ENCODE data around the gene MS4A18.
"Not testable (repeated sequence)": the region's sequence is repeated elsewhere in the genome, so short reads cannot be mapped to it uniquely, and the experiment has no call there.

Gene MS4A18

GRCh38 chr11:60743058-60743457 lies 18.5 kb downstream of the MS4A18 start:
- Histone ChIP-seq H3K27me3 (ENCODE audit: control insufficient read depth, insufficient read depth, low read length) (peaks cover 2% of the 10 kb centered on the region), H3K36me3 (ENCODE audit: control insufficient read depth, insufficient read depth, low read length) (no peaks in the 10 kb centered on the region), H3K27ac (ENCODE audit: low read depth, low read length) (no peak overlapping the region), H3K9ac (ENCODE audit: low read length) (no peak overlapping the region), H3K4me3 (ENCODE audit: low read length) (no peak overlapping the region), H3K4me1 (ENCODE audit: control insufficient read depth, insufficient read depth, low read length) (no peaks in the 10 kb centered on the region)

- Histone ChIP-seq H3K27ac (ENCODE audit: low read depth, low read length) (no peak overlapping the region), H3K36me3 (ENCODE audit: control insufficient read depth, insufficient read depth, low read length) (no peaks in the 10 kb centered on the region), H3K4me1 (ENCODE audit: control insufficient read depth, insufficient read depth, low read length) (no peaks in the 10 kb centered on the region), H3K27me3 (ENCODE audit: control insufficient read depth, insufficient read depth, low read length) (peaks cover under 1% of the 10 kb centered on the region), H3K9ac (ENCODE audit: low read length) (no peak overlapping the region), H3K4me3 (ENCODE audit: low read length) (no peak overlapping the region)
Measured at GRCh38 chr11:60744114-60744513, 19.6 kb downstream of the MS4A18 start.

- H3K4me3 ChIP-seq (ENCODE audit: low read length): no peak overlapping the region
- no peaks in the 10 kb centered on the region for H3K4me1 ChIP-seq (ENCODE audit: control insufficient read depth, insufficient read depth, low read length)
- no peaks in the 10 kb centered on the region for H3K36me3 ChIP-seq (ENCODE audit: control insufficient read depth, insufficient read depth, low read length)
- H3K27me3 ChIP-seq (ENCODE audit: control insufficient read depth, insufficient read depth, low read length): no peaks in the 10 kb centered on the region
- H3K9ac ChIP-seq (ENCODE audit: low read length): no peak overlapping the region
- H3K27ac ChIP-seq (ENCODE audit: low read depth, low read length): no peak overlapping the region
Measured at GRCh38 chr11:60747359-60747873, 22.9 kb downstream of the MS4A18 start.

- Histone ChIP-seq H3K27ac (ENCODE audit: low read depth, low read length) (no peak overlapping the region), H3K4me1 (ENCODE audit: control insufficient read depth, insufficient read depth, low read length) (no peaks in the 10 kb centered on the region), H3K9ac (ENCODE audit: low read length) (no peak overlapping the region), H3K27me3 (ENCODE audit: control insufficient read depth, insufficient read depth, low read length) (no peaks in the 10 kb centered on the region), H3K36me3 (ENCODE audit: control insufficient read depth, insufficient read depth, low read length) (no peaks in the 10 kb centered on the region), H3K4me3 (ENCODE audit: low read length) (no peak overlapping the region)
Measured at GRCh38 chr11:60748225-60748624, 23.7 kb downstream of the MS4A18 start.

DNA sequence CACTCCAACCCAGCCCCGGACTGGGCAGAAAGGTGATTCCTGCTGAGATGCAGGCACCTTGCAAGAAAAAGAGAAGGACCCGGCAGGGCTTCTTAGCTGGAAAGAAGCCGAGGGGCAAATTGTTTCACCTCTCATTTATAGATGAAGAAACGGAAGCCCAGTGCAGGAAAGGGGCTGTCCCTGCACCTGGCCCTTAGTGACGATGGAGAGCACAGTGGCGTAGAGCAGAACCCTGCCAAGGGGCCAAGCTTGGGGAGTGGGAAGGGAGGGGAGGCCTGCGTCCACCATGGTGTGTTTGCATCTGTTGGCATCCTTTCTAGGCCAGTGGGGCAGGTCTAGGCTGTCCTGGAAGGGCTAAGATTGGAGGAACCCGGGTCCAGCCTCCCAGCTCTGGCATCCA lies 24.3 kb downstream of the MS4A18 start:
- Histone ChIP-seq H3K9ac (ENCODE audit: low read length) (no peak overlapping the region), H3K4me3 (ENCODE audit: low read length) (no peak overlapping the region), H3K4me1 (ENCODE audit: control insufficient read depth, insufficient read depth, low read length) (no peaks in the 10 kb centered on the region), H3K27ac (ENCODE audit: low read depth, low read length) (no peak overlapping the region), H3K36me3 (ENCODE audit: control insufficient read depth, insufficient read depth, low read length) (no peaks in the 10 kb centered on the region), H3K27me3 (ENCODE audit: control insufficient read depth, insufficient read depth, low read length) (no peaks in the 10 kb centered on the region)

DNA sequence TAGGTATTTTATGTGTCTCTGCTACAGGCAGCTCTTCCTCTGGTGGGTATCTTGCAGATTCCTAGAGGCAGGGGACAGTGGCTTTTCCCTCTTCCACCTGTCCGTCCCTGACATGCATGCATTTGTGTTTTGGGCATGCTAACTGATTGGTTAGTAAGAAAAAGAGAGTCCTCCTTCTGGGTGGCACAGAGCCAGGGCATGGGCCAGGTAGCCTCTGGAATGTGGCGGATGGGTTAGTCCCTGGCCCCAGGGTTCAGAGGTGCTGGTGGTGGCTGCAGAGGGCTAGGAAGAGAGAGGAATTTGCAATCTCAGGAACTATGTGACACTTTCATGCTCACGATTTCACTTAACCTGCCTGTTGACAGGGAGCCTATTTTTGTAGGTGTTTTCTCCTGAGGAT lies 26.4 kb downstream of the MS4A18 start:
- Histone ChIP-seq H3K4me1 (ENCODE audit: control insufficient read depth, insufficient read depth, low read length) (no peaks in the 10 kb centered on the region), H3K36me3 (ENCODE audit: control insufficient read depth, insufficient read depth, low read length) (no peaks in the 10 kb centered on the region), H3K27ac (ENCODE audit: low read depth, low read length) (no peak overlapping the region), H3K4me3 (ENCODE audit: low read length) (no peak overlapping the region), H3K9ac (ENCODE audit: low read length) (no peak overlapping the region), H3K27me3 (ENCODE audit: control insufficient read depth, insufficient read depth, low read length) (no peaks in the 10 kb centered on the region)

- H3K27ac ChIP-seq (ENCODE audit: low read depth, low read length): no peak overlapping the region
- no peaks in the 10 kb centered on the region for H3K27me3 ChIP-seq (ENCODE audit: control insufficient read depth, insufficient read depth, low read length)
- H3K36me3 ChIP-seq (ENCODE audit: control insufficient read depth, insufficient read depth, low read length): no peaks in the 10 kb centered on the region
- H3K9ac ChIP-seq (ENCODE audit: low read length): no peak overlapping the region
- no peaks in the 10 kb centered on the region for H3K4me1 ChIP-seq (ENCODE audit: control insufficient read depth, insufficient read depth, low read length)
- no peak overlapping the region for H3K4me3 ChIP-seq (ENCODE audit: low read length)
Measured at GRCh38 chr11:60753309-60753708, 28.8 kb downstream of the MS4A18 start.

DNA sequence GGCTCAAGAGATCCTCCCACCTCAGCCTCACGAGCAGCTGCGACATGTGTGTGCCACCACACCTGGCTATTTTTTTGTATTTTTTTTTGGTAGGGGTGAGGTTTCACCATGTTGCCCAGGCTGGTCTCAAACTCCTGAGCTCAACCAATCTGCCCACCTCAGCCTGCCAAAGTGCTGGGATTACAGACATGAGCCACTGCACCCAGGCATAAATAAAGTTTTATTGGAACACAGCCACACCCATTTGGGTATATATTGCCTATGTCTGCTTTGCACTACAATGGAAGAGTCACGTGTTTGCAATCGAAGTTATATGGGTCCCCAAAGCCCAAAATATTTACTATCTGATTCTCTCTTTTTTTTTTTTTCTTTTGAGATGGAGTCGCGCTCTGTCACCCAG lies 30.4 kb downstream of the MS4A18 start:
- Histone ChIP-seq H3K36me3 (ENCODE audit: control insufficient read depth, insufficient read depth, low read length) (no peaks in the 10 kb centered on the region), H3K27ac (ENCODE audit: low read depth, low read length) (no peak overlapping the region), H3K9ac (ENCODE audit: low read length) (no peak overlapping the region), H3K4me3 (ENCODE audit: low read length) (no peak overlapping the region), H3K27me3 (ENCODE audit: control insufficient read depth, insufficient read depth, low read length) (no peaks in the 10 kb centered on the region), H3K4me1 (ENCODE audit: control insufficient read depth, insufficient read depth, low read length) (no peaks in the 10 kb centered on the region)

GRCh38 chr11:60756307-60757032 lies 31.9 kb downstream of the MS4A18 start, which contains the start of gene MS4A15:
MS4A15 (plus strand) TSS chr11:60756867; CDS start chr11:60763734, 6,867 bp downstream.
- Histone ChIP-seq H3K4me3 (ENCODE audit: low read length) (no peak within 1 kb of the TSS), H3K27ac (ENCODE audit: low read depth, low read length) (no peak within 1 kb of the TSS), H3K27me3 (ENCODE audit: control insufficient read depth, insufficient read depth, low read length) (no peaks in the 10 kb centered on the region), H3K4me1 (ENCODE audit: control insufficient read depth, insufficient read depth, low read length) (no peaks in the 10 kb centered on the region), H3K36me3 (ENCODE audit: control insufficient read depth, insufficient read depth, low read length) (no peaks in the 10 kb centered on the region), H3K9ac (ENCODE audit: low read length) (no peak within 1 kb of the TSS)

GRCh38 chr11:60757231-60757800 lies 32.8 kb downstream of the MS4A18 start:
- Histone ChIP-seq H3K4me3 (ENCODE audit: low read length) (no peak overlapping the region), H3K9ac (ENCODE audit: low read length) (no peak overlapping the region), H3K27ac (ENCODE audit: low read depth, low read length) (no peak overlapping the region), H3K27me3 (ENCODE audit: control insufficient read depth, insufficient read depth, low read length) (no peaks in the 10 kb centered on the region), H3K36me3 (ENCODE audit: control insufficient read depth, insufficient read depth, low read length) (no peaks in the 10 kb centered on the region), H3K4me1 (ENCODE audit: control insufficient read depth, insufficient read depth, low read length) (no peaks in the 10 kb centered on the region)

GRCh38 chr11:60758671-60759070 lies 34.2 kb downstream of the MS4A18 start:
- not testable (repeated sequence) for H3K4me1 ChIP-seq (ENCODE audit: control insufficient read depth, insufficient read depth, low read length); H3K36me3 ChIP-seq (ENCODE audit: control insufficient read depth, insufficient read depth, low read length); H3K27ac ChIP-seq (ENCODE audit: low read depth, low read length); H3K9ac ChIP-seq (ENCODE audit: low read length); H3K27me3 ChIP-seq (ENCODE audit: control insufficient read depth, insufficient read depth, low read length); H3K4me3 ChIP-seq (ENCODE audit: low read length)

DNA sequence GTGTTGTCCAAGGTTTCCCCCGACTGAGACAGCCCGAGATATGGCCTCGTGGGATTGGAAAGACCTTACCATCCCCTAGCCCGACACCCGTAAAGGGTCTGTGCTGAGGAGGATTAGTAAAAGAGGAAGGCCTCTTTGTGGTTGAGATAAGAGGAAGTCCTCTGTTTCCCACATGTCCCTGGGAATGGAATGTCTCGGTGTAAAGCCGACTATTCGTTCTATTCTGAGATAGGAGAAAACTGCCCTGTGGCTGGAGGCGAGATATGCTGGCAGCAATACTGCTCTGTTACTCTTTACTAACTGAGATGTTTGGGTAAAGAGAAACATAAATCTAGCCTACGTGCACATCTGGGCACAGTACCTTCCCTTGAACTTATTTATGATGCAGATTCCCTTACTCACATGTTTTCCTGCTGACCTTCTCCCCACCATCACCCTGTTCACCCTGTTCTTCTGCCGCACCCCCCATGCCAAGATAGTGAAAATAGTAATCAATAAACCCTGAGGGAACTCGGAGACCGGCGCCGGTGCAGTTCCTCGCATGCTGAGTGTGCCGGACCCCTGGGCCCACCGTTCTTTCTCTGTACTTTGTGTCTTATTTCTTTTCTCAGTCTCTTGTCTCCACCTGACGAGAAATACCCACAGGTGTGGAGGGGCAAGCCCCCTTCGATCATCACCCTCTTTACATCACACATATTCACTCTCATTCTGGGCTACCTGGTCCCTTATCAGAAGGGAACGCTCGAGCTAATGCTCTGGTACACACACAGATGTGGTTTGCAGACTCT lies 35.1 kb downstream of the MS4A18 start:
- not testable (repeated sequence) for H3K4me3 ChIP-seq (ENCODE audit: low read length); H3K4me1 ChIP-seq (ENCODE audit: control insufficient read depth, insufficient read depth, low read length); H3K27ac ChIP-seq (ENCODE audit: low read depth, low read length); H3K36me3 ChIP-seq (ENCODE audit: control insufficient read depth, insufficient read depth, low read length); H3K27me3 ChIP-seq (ENCODE audit: control insufficient read depth, insufficient read depth, low read length); H3K9ac ChIP-seq (ENCODE audit: low read length)

Data from rectal smooth muscle tissue (tissue), 1 donor.